HG03558 (cell line): ENCODE measurements around the gene MBOAT2.
"Not testable (repeated sequence)": the region's sequence is repeated elsewhere in the genome, so short reads cannot be mapped to it uniquely, and the experiment has no call there.

Experiments
- ATAC-seq: cut with Tn5 transposase; IDR thresholded peaks from one replicate; pipeline ENCODE4 v1.9.1; 2021; ENCODE audit warnings: moderate number of reproducible peaks; ENCODE audit not compliant: unreplicated experiment; ENCODE audit errors: extremely low read depth

Gene MBOAT2

GRCh38 chr2:8996006-8996405, 7.5 kb downstream of the MBOAT2 start:
- ATAC-seq = no peak

GRCh38 chr2:8994386-8994785, 9.1 kb downstream of the MBOAT2 start:
- ATAC-seq = no peak

DNA sequence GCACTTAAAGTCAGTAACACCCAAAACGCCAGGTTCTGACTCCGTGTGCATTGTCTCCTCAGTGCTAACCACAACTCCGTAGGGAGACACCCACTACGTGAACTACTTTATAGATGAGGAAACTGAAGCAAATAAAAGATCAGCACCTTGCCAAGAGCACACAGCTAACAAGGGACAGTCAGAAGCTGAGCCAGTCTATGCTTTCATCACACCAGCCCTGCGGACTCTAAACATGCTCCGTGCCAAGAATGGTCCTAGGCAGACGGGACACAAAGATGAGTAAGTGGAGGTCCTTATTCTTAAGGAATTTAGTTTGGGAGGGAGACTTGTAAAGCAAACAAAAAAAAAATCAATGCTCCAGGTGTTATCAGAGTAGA, 9.6 kb downstream of the MBOAT2 start:
- no peak for ATAC-seq

DNA sequence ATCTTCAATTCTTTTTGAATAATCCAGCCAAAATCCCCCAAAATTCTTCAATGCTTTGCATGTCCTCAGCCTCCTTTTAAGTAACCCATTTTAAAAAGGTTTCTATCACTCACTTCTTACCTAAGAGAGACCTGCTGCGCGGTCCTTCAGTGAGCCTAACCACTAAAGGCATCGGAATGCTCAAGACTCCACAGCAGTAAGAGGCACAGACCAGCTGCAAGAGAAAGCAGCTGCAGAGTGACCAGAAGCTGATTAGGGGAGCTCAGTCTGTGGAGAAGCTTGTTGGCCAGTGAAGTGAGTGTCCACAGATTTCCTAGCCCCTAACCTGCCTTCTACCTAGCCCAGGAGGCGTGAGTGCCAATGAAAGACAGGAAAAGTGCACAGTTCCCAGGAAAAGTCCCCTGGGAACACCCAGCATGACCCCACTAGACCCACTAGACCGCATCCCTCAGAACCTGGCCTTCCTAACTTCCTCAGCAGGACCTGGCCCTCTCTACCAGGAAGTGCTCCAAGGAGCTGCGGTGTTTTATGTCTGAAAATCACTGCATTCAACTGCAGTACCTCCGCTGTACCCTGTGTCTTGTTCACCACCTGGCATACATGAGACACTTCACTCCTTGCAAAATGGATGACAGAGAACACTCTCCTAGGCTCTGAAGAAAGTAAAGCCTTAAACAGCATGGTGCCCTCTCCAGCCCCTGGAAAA, 10.1 kb downstream of the MBOAT2 start:
- no peak for ATAC-seq

DNA sequence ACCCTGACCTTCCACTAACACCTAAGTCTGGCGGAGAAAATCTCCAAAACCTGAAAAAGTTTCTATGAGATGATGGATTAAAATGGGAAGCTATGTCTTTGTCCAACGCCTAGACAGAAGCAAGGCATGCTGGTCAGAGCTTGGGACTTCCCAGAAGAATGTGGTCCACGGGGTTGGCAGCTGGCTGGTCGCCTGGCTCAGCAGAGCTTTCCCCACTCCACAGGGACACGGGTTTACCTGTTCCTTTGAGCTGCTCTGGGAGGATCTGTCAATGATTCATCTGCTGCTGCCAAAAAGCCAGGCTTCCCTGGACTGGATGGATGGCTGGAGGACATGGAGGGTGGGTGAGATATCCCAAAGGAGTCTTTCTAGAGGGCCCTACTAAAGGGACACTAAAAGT, 10.8 kb downstream of the MBOAT2 start:
- ATAC-seq = no peak

DNA sequence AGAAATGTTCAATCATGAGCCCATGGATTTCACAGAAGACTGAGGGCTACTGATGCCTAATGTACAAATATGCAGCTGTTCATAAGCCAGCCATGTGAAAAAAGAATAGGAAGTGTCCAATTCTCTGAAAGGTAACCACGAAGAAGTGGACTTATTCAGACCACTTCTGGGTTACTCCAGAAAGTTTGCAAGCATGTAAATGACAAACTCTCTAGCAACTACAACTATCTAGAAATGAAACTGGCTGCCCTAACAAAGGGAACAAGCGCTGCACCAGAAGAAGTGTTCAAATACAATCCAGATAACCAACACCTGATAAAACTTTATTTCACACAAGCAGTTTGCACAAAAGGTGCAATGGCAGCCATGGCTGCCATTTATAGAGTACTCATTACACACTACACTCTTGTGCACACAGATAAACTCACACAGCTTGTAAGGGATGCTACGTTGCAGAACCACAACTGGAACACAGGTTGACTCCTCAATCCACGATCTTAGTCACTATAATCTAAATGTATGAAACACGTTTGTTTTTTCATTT, 13.9 kb downstream of the MBOAT2 start:
- no peak for ATAC-seq

- no peak for ATAC-seq
Measured at GRCh38 chr2:8987410-8987809, 16.1 kb downstream of the MBOAT2 start.

- ATAC-seq = no peak
Measured at GRCh38 chr2:8986327-8986976, 17.0 kb downstream of the MBOAT2 start.

DNA sequence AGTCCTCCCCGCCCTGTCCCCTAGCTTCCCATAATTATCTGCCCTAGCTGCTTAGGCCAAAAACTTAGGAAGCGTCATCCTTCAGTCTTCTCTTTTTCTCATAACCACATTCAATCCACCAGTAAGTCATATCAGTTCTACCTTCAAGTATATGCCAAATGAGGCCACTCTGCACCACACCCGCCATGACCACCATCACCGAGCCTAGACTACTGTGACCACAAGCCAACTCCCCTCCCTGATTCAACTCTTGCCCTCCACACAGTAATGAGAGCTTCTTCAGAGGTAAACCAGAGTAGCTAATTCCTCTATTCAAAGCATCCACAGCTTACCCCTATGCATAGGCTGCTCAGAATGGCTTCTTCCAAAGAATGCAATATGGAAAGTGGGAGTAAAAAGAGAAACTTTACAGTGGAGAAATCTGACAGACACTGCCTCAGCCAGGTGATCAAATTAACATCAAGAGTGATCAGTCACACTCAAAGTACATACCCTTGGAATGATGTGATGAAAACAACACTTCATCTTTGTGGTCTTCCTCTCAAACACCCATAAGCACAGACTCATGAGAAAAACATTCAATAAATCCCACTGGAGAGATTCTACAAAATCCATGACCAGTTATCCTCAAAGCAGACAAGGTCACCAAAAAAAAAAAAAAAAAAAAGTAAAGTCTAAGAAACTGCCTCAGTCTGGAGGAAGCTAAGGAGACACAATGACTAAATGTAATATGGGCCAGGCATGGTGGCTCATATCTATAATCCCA, 17.7 kb downstream of the MBOAT2 start:
- no peak for ATAC-seq

GRCh38 chr2:8984855-8985254, 18.6 kb downstream of the MBOAT2 start:
- ATAC-seq = no peak

DNA sequence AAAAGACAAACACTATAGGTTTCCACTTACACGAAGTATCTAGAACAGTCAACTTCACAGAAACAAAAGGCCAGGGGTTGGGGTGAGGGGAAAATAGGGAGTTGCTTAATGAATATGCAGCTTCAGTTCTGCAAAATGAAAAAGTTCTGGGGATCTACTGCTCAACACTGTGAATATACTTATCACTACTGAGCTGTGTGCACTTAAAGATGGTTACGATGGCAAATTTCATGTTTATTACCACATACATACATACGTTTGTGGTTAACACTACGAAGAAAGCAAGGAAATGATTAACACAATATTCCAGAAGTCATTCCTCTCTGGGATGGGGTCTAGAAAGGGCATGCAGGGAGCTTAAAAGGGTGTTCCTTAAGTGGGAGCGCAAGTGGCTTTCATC, 19.3 kb downstream of the MBOAT2 start:
- no peak for ATAC-seq

DNA sequence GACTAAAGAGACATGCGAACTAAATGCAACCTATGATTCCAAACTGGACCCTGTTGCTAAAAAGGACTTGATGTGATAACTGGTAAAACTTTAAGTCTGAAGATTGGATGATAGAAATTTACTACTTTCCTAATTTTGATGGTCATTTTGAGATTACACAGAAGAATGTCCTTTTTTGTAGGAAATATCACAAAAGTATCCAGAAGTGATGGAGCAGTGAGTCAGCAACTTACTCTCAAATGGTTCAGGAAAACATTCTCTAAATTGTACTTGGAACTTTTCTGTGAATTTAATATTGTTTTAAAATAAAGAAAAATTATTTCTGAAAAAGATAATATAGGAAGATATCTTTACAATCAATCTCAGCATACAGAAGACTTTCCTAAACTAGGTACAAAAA, 19.9 kb downstream of the MBOAT2 start:
- ATAC-seq = no peak

DNA sequence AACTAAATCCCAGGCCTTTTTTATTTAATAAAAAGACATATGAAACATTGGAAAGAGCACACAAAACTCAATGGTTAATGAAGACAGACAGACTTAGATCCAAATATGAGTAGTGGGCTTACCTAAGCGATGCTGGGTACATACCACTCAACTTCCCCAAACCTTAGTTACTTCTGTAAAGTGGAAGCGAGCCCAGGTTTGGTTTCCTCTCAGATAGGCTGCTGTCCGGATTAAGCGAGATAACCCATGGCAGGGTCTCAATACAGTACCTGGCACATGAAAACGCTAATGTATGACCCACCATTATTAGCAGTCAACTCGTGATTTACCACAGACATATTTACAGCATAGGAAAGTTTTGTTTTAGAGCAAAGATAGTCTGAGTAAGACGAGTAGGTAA, 21.6 kb downstream of the MBOAT2 start:
- ATAC-seq = no peak

GRCh38 chr2:8980096-8980495, 23.4 kb downstream of the MBOAT2 start:
- no peak for ATAC-seq

- no peak for ATAC-seq
Measured at GRCh38 chr2:8977758-8978157, 25.7 kb downstream of the MBOAT2 start.

DNA sequence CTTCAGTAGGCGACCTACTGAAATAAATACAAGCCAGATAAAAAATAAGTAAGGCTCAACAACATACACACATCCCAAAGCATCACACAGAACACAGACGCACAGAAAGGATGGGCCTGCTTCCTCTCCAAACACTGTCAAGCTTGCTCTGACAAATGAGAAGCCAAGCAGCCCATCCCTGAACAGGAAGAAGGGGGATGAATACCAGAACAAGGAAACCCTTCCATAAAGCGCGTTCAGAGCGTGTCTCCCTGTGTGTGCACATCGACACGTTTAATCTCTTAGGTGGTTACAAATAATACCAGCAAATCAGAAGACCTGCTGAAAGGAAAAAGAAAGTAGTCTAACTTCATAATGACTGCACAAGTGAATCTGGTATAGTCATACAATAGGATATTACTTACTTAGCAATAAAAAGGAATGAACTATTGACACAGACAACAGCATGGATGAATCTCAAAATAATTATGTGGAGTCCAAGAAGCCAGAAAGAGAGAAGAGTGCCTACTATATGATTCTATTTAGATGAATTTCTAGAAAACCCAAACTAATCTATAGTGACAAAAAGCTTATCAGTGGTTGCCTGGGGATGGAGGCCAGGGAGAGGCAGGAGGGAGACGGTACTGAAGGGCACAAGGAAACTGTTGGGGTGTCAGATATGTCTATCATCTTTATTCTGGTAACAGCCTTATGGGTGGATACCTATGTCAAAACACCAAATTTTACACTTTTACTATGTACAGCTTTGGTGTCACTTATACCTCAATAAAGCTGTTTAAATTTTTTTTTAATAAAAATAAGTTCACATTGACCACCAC, 26.8 kb downstream of the MBOAT2 start:
- ATAC-seq = no peak

GRCh38 chr2:8974016-8974415, 29.5 kb downstream of the MBOAT2 start:
- ATAC-seq = no peak

- not testable (repeated sequence) for ATAC-seq
Measured at GRCh38 chr2:8973017-8973416, 30.5 kb downstream of the MBOAT2 start.

- not testable (repeated sequence) for ATAC-seq
Measured at GRCh38 chr2:8972535-8972934, 30.9 kb downstream of the MBOAT2 start.

DNA sequence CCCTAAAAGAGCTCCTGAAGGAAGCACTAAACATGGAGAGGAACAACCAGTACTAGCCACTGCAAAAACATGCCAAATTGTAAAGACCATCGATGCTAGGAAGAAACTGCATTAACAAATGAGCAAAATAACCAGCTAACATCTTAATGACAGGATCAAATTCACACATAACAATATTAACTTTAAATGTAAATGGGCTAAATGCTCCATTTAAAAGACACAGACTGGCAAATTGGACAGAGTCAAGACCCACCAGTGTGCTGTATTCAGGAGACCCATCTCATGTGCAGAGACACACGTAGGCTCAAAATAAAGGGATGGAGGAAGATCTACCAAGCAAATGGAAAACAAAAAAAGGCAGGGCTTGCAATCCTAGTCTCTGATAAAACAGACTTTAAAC, 34.1 kb downstream of the MBOAT2 start:
- ATAC-seq = not testable (repeated sequence)
